ENCODE measurements around the gene RAP2A. TPM values are rescaled to one million over a fixed set of nuclear protein-coding genes. Genes with fewer than 3 reads are reported as not detected.

RAP2A gene
- total RNA-seq, 1 experiment from 2014 or later = 43.6 TPM

- ChIA-PET CTCF (no interaction called here), POLR2A (ENCODE audit: low non-redundant PET) (no interaction called here)
- no peak overlapping the region for H3K4me3 ChIP-seq (ENCODE audit: low read depth, low read length, poor library complexity, severe bottlenecking)
- H3K36me3 ChIP-seq (ENCODE audit: insufficient read depth, low read length, poor library complexity, severe bottlenecking) = no peaks in the 10 kb centered on the region
- DNase-seq (ENCODE audit: low spot score) = no peak
- no peak overlapping the region for H3K27ac ChIP-seq (ENCODE audit: low read depth, low read length, poor library complexity, severe bottlenecking)
- H3K9me3 ChIP-seq (ENCODE audit: low read depth, low read length, poor library complexity, severe bottlenecking) = no peaks in the 10 kb centered on the region
- no TSS peak for BruUV-seq (replicated peaks)
- no peaks in the 10 kb centered on the region for H3K27me3 ChIP-seq (replicated peaks; ENCODE audit: insufficient read depth, low read depth, low read length, poor library complexity)
- TF ChIP-seq, protein P1, sequence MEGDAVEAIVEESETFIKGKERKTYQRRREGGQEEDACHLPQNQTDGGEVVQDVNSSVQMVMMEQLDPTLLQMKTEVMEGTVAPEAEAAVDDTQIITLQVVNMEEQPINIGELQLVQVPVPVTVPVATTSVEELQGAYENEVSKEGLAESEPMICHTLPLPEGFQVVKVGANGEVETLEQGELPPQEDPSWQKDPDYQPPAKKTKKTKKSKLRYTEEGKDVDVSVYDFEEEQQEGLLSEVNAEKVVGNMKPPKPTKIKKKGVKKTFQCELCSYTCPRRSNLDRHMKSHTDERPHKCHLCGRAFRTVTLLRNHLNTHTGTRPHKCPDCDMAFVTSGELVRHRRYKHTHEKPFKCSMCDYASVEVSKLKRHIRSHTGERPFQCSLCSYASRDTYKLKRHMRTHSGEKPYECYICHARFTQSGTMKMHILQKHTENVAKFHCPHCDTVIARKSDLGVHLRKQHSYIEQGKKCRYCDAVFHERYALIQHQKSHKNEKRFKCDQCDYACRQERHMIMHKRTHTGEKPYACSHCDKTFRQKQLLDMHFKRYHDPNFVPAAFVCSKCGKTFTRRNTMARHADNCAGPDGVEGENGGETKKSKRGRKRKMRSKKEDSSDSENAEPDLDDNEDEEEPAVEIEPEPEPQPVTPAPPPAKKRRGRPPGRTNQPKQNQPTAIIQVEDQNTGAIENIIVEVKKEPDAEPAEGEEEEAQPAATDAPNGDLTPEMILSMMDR (conservative IDR thresholded peaks at IDR 0.05; ENCODE audit: low read depth, low read length) = no peak
- no peak for TF ChIP-seq EZH2 (IDR thresholded peaks at IDR 0.05; ENCODE audit: borderline replicate concordance, low read depth, low read length, poor library complexity, severe bottlenecking)
- intact Hi-C loops (cut with micrococcal nuclease; ENCODE audit: unreplicated experiment) = no loop called here
- no peaks in the 10 kb centered on the region for H3K4me1 ChIP-seq (ENCODE audit: insufficient read depth, low read length, poor library complexity, severe bottlenecking)
These were observed 84.0 kb downstream of the RAP2A start for GRCh38 chr13:97517967-97518366.

Other genes starting within 250 kb of the RAP2A start
- 12.0 TPM in 2 replicates for gene MBNL2, start 211.8 kb upstream of the RAP2A start, total RNA-seq (2021)